Activated T-cell treated with anti-CD3 and anti-CD28 coated beads, Interleukin-2, amount 50 U/mL, for 1 hour (primary cell): ENCODE measurements around the gene ANGPT4.
"Not testable (repeated sequence)": the region's sequence is repeated elsewhere in the genome, so short reads cannot be mapped to it uniquely, and the experiment has no call there.

Experiments used
- DNase-seq: peaks from one replicate; pipeline ENCODE4 v3.0.0-alpha.2; 2020

ANGPT4 gene

DNA sequence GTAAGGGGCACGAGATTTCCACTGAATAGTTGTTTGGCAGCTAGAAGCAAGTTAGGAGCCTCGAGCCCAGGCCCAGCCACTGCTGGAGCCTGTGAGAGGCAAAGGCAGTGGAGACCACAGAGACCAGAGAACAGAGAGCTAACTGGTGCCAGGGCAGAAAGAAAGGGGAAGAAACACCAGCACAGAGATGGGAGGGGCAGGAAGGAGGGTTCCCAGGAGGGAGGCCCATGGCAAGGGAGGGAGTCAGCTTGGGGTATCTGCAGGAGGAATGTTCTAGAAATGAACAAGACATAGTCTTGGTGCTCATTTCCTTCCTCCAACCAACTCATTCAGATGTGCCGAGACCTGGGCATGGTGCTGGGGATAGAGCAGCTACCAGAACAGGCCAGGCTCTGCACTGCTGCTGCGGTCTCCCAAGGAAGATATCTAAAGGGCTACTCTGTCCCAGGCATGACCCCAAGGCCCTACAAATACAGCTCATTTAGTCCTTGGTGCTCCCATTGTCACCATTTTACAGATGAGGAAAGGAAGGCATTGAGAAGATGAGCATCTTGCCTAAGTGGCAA is 10.7 kb downstream of the ANGPT4 start:
- no peak for DNase-seq

GRCh38 chr20:904039-904545 is 12.0 kb downstream of the ANGPT4 start:
- no peak for DNase-seq

GRCh38 chr20:897436-897835 is 18.7 kb downstream of the ANGPT4 start:
- DNase-seq = not testable (repeated sequence)

GRCh38 chr20:896501-897025 is 19.6 kb downstream of the ANGPT4 start:
- no peak for DNase-seq

DNA sequence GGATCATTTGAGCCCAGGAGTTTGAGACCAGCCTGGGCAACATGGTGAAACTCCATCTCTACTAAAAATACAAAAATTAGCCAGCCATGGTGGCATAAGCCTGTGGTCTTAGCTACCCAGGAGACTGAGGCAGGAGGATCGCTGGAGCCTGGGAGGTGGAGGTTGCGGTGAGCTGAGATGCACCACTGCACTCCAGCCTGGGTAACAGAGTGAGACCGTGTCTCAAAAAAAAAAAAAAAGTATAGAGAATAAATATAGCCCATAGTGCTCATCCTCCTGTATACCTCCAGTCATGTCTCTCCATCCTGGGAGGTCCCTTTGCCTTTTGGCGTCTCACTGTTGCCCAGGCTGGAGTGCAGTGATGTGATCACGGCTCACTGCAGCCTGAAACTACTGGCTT is 23.8 kb downstream of the ANGPT4 start:
- DNase-seq = not testable (repeated sequence)

- DNase-seq = no peak
These were observed 24.4 kb downstream of the ANGPT4 start for GRCh38 chr20:891706-892080.

DNA sequence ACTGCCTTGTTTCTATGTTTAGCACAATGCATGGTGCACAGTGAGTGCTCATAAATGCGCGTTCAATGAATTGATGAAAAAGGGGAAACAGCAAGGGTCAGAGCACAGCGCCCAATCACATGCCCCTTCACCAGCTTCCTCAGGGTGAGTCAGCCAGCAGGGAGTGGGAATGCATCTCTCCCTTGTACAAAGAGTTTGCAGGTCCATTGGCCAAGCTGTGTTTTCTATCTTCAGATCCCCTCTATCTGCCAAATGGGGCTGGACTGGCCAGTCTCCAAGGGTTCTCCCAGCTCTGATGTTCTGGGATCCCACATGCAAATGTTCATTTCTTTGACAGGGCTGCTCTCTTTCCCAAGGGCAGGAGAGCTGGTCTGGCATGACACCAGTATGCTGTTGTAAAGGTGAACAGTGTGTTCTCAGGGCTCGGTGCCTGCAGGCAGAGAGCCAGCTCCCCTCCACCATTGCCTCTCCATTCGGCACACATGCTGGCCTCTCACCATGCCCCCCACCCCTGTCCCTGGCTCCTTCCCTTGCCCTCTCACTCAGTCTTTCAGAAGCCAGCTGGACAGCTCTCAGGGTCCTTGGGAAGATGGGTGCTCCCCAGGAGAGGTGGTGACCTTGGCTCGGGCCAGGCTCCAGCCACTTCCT is 25.0 kb downstream of the ANGPT4 start:
- no peak for DNase-seq

- DNase-seq = no peak
These were observed 25.5 kb downstream of the ANGPT4 start for GRCh38 chr20:890666-891057.

DNA sequence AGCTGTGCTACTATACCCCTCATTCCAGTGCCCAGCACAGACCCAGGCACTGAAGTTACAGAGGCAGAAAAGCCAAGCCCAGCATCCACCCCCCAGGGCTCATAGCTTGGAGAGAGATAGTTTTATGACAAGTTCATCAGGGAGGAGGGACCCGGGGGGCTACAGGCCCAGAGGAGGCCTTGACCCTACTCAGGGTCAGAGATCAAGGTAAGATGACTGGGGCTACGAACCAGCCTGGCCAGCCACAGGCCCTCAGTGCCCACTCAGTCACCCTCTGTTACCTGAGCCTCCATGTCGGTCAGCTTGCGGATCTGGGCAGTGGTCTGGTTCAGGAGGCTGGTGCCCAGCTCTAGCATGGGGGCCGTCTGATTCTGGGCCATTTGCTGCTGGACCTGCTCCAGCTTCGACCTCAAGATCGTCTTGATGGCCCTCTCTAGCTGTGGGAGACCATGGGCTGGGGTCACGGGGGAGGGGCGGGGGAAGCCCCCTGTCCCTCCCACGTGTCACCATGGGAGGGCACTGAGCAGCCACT is 26.1 kb downstream of the ANGPT4 start:
- no peak for DNase-seq

- no peak for DNase-seq
These were observed 27.0 kb downstream of the ANGPT4 start for GRCh38 chr20:889106-889505.

GRCh38 chr20:888057-888456 is 28.1 kb downstream of the ANGPT4 start:
- DNase-seq = no peak

- no peak for DNase-seq
These were observed 29.0 kb downstream of the ANGPT4 start for GRCh38 chr20:887137-887536.

- no peak for DNase-seq
These were observed 30.9 kb downstream of the ANGPT4 start for GRCh38 chr20:884983-885952.

GRCh38 chr20:881783-882144 is 34.4 kb downstream of the ANGPT4 start:
- DNase-seq = no peak

GRCh38 chr20:881051-881782 is 34.9 kb downstream of the ANGPT4 start:
- no peak for DNase-seq

GRCh38 chr20:879626-880025 is 36.5 kb downstream of the ANGPT4 start:
- no peak for DNase-seq

DNA sequence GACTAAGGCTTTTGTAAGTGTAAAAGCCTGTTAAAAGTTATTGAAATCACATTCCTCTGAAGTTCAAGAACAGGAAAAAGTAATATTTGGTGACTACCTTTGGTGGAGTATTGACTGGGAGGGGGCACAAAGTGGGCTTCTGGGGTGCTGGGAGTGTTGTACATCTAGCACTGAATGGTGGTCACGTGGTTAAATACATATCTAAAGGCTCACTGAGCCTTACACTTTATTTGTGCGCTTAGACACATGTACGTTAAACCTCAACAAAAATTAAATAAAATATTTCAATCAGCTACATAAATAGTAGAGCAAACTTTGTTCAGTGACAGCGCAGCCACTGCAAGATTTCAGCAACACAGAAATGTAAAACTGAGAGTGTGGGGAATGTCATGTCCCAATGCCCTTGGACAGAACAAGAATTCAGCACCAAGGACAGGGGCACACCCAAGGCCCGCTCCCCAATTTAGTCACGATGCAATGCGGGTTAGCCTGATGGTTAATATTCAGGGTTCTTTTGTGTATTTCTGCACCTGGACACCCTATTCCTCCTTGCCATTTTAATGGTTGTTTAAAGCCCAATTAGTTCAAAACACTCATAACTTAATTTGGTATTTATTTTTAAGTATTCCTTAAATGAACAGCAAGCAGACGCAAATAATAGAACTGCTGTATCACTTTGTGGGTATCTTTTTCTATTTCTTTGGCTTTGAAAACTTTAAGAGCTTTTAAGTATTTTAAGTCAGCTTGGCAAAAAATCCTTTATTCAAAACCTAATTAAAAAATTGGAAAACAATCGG is 37.4 kb downstream of the ANGPT4 start:
- no peak for DNase-seq

DNA sequence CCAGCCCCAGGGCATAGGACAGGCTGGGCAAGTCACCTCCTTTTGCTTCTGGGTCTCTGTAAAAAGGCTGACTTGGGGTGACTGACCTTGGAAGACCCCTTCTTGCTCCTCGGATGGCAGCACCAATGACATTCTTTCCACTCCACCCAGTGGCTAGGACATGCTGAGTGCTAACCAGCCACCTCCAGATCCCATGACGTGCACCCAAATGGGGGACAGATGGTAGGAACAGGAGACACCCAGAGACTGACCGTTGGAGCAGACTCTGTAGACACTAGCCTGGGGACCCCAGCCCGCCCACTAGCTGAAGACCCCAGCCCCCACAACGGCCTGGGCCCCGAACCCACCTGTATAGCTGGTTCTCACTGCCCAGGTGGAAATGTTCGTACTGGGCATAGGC is 38.3 kb downstream of the ANGPT4 start:
- no peak for DNase-seq

DNA sequence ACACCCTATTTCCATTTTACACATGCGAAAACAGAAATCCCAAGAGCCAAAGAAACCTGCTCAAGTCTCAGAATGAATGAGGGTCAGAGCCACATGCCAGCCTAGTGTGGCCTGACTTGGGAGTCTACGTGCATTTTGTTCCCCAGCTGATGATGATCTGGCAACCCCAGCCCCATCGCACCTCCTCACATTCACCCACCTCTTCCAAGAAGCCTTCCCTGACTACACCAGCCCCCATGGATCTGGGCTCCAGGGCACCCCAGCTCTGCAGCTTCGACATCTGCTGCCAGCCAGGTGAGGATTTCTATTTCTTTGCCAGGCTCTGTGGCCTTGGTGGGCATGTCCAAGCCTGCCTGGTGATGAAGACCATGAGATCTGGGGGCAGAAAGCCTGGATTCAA is 41.0 kb downstream of the ANGPT4 start:
- no peak for DNase-seq

DNA sequence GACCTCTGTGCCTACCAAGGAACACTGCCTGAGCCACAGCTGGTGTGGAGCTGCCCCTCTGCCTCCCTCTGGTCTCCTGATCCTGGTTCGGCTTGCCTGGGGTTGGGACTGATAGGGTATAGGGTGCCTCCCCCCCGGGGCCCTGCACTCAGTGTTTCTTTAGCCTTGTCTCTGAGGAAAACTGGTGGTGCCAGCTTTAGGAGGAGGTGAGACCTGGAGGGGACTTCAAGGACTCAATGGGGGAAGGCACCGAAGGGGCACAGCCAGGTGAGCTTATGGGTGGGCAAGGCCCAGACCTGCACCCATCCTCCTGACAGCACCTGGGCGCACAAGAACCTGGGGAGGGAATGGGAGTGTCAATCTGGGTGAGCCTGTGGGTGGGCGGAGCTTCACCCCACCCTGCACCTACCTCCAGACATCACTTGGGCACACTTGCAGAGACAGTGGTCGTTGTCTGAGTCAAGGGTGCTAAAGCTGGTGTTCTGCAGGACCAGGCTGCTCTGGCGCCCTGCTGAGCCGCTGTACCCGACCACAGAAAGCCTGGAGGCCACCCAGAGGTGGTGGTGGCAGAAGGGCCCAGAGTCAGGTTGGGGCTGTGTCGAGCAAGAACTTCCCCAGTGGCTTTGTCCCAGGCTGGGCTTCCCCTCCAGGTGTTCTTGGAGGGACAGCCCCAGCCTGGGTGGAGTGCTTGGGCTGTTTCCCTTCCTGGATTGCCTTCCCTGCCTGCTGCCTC is 42.1 kb downstream of the ANGPT4 start:
- no peak for DNase-seq
